ENCODE measurements around the gene RNF144A. TPM values are rescaled to one million over a fixed set of nuclear protein-coding genes. Genes with fewer than 3 reads are reported as not detected.

The RNF144A gene
- total RNA-seq, 1 experiment from 2014 or later = 10.6 TPM

- H3K23ac ChIP-seq (ENCODE audit: insufficient read length, low read depth, low read length) = no peak overlapping the region
- Mint-ChIP-seq H3K27ac (no peak overlapping the region), H3K9me3 (peaks cover 2 to 4% of the 10 kb centered on the region in 2 experiments; a peak in 3 of 5 replicates), H3K4me1 (no peaks in the 10 kb centered on the region), H3K36me3 (ENCODE audit: insufficient read depth in 1 of 3, low read depth in 3 of 3) (peaks cover 0 to 7% (median 4%) of the 10 kb centered on the region in 3 experiments; a peak in 3 of 7 replicates), H3K4me3 (no peak overlapping the region), H3K27me3 (ENCODE audit: low read depth) (no peaks in the 10 kb centered on the region)
- no peak overlapping the region for H2AK5ac ChIP-seq (ENCODE audit: insufficient read length, low read length)
- H4K5ac ChIP-seq (ENCODE audit: insufficient read length, low read depth, low read length) = no peak overlapping the region
- H2BK120ac ChIP-seq (ENCODE audit: low read depth, low read length, poor library complexity, severe bottlenecking) = no peak overlapping the region
- H3K23me2 ChIP-seq (ENCODE audit: insufficient read length, low read depth, low read length, poor library complexity, severe bottlenecking) = no peaks in the 10 kb centered on the region
- no peaks in the 10 kb centered on the region for H4K20me1 ChIP-seq (ENCODE audit: control insufficient read depth, insufficient read depth, insufficient read length)
- no peaks in the 10 kb centered on the region for H3K27me3 ChIP-seq (ENCODE audit: insufficient read depth, low read length)
- no peak overlapping the region for H2BK20ac ChIP-seq (ENCODE audit: low read depth, low read length, poor library complexity, severe bottlenecking)
- no peak overlapping the region for H3K9ac ChIP-seq (ENCODE audit: extremely low read depth, insufficient read length, low read length)
- no peak overlapping the region for H2BK12ac ChIP-seq (ENCODE audit: insufficient read length, low read depth, low read length)
- no peak overlapping the region for H3K4ac ChIP-seq (ENCODE audit: low read depth, low read length)
- H2BK5ac ChIP-seq (ENCODE audit: insufficient read length, low read length) = no peak overlapping the region
- no peak overlapping the region for H3K14ac ChIP-seq (ENCODE audit: insufficient read depth, low read length)
- no peaks in the 10 kb centered on the region for H3K4me1 ChIP-seq (ENCODE audit: insufficient read depth, low read length)
- H3K56ac ChIP-seq (ENCODE audit: insufficient read length, low read depth, low read length) = no peak overlapping the region
- WGBS (ENCODE audit: extremely low coverage, insufficient read length, low lambda C conversion rate) = no CpG with 5 or more reads among the region's 5 CpGs
- H2AFZ ChIP-seq (ENCODE audit: low read length) = no peak overlapping the region
- H4K91ac ChIP-seq (ENCODE audit: insufficient read length, low read depth, low read length) = no peak overlapping the region
- no peak overlapping the region for H3K18ac ChIP-seq (ENCODE audit: insufficient read length, low read depth, low read length)
- H3K27ac ChIP-seq (ENCODE audit: insufficient read length, low read depth, low read length) = no peak overlapping the region
- H2BK15ac ChIP-seq (ENCODE audit: low read depth, low read length) = no peak overlapping the region
- H3K79me2 ChIP-seq (ENCODE audit: insufficient read depth, low read length) = no peaks in the 10 kb centered on the region
- DNase-seq = no peak
- TF ChIP-seq CTCF (conservative IDR thresholded peaks at IDR 0.05) = no peak
- H3T11ph ChIP-seq (ENCODE audit: low read length) = no peak overlapping the region
- no peak overlapping the region for H3K4me2 ChIP-seq (ENCODE audit: insufficient read depth, insufficient read length, low read length)
- H4K8ac ChIP-seq (replicated peaks; ENCODE audit: insufficient read length, low read depth, low read length) = no peak overlapping the region
- H3K9me3 ChIP-seq (ENCODE audit: control insufficient read depth, low read depth, low read length) = no peaks in the 10 kb centered on the region
- H3K79me1 ChIP-seq (ENCODE audit: insufficient read depth, low read depth, low read length, poor library complexity, severe bottlenecking) = no peaks in the 10 kb centered on the region
Observed at GRCh38 chr2:7070483-7070882, 153.3 kb downstream of the RNF144A start.

All from H9 (cell line).